ENCODE results near the gene RNF123.

DNA sequence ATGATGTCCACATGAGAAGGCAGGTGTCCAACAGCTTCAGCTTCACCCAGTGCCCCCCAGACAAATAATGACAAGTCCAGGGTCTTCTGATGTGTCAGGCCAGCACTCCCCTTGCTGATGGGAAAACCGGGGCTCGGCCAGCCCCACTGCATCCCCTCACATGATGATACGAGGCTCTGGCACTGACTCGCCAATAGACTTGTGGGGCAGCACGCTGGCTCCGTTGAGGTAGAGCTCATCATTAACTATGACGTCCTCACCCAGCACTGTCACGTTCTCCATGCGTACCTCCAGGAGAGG is 32.2 kb downstream of the RNF123 start:
- TF ChIP-seq, protein P1, sequence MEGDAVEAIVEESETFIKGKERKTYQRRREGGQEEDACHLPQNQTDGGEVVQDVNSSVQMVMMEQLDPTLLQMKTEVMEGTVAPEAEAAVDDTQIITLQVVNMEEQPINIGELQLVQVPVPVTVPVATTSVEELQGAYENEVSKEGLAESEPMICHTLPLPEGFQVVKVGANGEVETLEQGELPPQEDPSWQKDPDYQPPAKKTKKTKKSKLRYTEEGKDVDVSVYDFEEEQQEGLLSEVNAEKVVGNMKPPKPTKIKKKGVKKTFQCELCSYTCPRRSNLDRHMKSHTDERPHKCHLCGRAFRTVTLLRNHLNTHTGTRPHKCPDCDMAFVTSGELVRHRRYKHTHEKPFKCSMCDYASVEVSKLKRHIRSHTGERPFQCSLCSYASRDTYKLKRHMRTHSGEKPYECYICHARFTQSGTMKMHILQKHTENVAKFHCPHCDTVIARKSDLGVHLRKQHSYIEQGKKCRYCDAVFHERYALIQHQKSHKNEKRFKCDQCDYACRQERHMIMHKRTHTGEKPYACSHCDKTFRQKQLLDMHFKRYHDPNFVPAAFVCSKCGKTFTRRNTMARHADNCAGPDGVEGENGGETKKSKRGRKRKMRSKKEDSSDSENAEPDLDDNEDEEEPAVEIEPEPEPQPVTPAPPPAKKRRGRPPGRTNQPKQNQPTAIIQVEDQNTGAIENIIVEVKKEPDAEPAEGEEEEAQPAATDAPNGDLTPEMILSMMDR (IDR thresholded peaks at IDR 0.05 in 2 of 3, conservative IDR thresholded peaks at IDR 0.05 in 1 of 3; ENCODE audit: borderline replicate concordance in 1 of 3, insufficient read depth in 1 of 3, low read depth in 2 of 3, low read length in 2 of 3): no peak
- TF ChIP-seq SP1 (IDR thresholded peaks at IDR 0.05; ENCODE audit: low read depth) (no peak), ZNF274 (IDR thresholded peaks at IDR 0.05; ENCODE audit: low read depth, low read length) (no peak), POLR2A (IDR thresholded peaks at IDR 0.05; ENCODE audit: borderline replicate concordance, extremely low read depth, insufficient read depth, insufficient read length) (no peak)

Measured in HCT116 (cell line).